Hepatocyte (in vitro differentiated cells): Measurements from ENCODE around the gene AGBL4.

ENCODE experiments used
- EZH2 ChIP-seq: fragments of 200-600 bp; sonication (generic); IDR thresholded peaks from 2 replicates; pipeline ENCODE4 v1.6.1; 2016; ENCODE audit warnings: antibody characterized with exemption, mild to moderate bottlenecking, borderline replicate concordance
- EZH2phosphoT487 ChIP-seq: fragments of 200-600 bp; sonication (generic); IDR thresholded peaks from one replicate; pipeline ENCODE4 v1.6.1; 2018; ENCODE audit warnings: antibody characterized with exemption, mild to moderate bottlenecking, low read depth, moderate library complexity; ENCODE audit not compliant: unreplicated experiment, severe bottlenecking
- TF ChIP-seq, protein P1 (sequence below): fragments of 200-600 bp; sonication (generic); IDR thresholded peaks from 2 replicates; pipeline ENCODE4 v1.5.1; 2016; ENCODE audit warnings: antibody characterized with exemption, mild to moderate bottlenecking; ENCODE audit not compliant: poor library complexity

DNA sequence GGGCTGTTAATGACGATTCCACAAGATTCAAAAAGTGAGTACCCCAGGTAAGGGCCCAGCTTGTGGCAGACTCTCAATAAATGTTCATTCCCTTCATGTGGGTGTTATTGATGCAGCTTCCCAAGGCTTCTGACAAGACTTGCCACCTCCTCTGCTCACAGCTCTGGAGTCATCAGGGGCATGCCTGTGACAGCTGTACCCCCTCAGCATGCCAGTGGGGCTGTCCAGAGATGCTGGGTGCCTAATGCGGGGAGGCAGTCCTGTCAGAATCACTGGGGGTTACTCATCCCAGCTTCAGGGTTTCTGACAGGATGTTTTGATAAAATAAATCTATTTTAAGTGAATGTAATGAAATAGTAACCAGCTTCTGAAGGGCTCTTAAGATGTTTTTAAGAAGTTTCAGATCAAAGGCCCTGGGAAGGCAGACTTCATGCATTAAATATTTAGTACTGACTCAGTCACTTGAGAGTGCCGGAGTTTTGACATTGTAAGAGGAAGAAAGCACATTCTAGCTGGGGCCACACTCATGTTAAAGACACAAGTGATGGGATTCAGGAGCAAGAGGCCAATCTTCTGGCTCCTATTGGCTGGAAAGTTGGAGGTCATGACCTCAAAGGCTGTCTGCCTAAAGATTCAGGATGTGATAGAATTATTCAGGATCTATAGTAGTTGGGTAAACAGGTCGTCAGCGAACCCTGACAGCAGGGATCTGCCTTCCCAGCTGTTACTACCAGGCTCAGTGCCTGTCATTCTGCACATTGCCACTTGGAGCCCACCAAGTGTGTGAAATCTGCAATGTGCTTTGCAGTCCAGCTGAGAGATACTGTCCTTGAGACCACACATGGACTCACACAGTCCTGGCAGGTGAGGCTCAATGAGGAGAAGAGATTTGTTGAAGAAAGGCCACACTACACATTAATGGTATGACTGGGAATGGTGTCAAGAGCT, 1007.5 kb downstream of the AGBL4 start:
- TF ChIP-seq, protein P1, sequence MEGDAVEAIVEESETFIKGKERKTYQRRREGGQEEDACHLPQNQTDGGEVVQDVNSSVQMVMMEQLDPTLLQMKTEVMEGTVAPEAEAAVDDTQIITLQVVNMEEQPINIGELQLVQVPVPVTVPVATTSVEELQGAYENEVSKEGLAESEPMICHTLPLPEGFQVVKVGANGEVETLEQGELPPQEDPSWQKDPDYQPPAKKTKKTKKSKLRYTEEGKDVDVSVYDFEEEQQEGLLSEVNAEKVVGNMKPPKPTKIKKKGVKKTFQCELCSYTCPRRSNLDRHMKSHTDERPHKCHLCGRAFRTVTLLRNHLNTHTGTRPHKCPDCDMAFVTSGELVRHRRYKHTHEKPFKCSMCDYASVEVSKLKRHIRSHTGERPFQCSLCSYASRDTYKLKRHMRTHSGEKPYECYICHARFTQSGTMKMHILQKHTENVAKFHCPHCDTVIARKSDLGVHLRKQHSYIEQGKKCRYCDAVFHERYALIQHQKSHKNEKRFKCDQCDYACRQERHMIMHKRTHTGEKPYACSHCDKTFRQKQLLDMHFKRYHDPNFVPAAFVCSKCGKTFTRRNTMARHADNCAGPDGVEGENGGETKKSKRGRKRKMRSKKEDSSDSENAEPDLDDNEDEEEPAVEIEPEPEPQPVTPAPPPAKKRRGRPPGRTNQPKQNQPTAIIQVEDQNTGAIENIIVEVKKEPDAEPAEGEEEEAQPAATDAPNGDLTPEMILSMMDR = no peak
- no peak for TF ChIP-seq EZH2
- no peak for TF ChIP-seq EZH2phosphoT487
